ENCODE measurements around the gene ABR. TPM values are rescaled to one million over a fixed set of nuclear protein-coding genes. Genes with fewer than 3 reads are reported as not detected.

The ABR gene
- total RNA-seq, 2 donors from 2014 or later: 159 to 200 TPM

- peak overlapping the region; percentile 84 to 94 for H3K27ac ChIP-seq
- no peaks in the 10 kb centered on the region for H3K27me3 ChIP-seq (replicated peaks; ENCODE audit: insufficient read depth)
- DNase-seq (ENCODE audit: low spot score): no peak
- TF ChIP-seq CTCF (IDR thresholded peaks at IDR 0.05): no peak
- peaks cover 49 to 72% of the 10 kb centered on the region in 2 donors for H3K4me1 ChIP-seq (ENCODE audit: control insufficient read depth in 1 of 2, low read depth in 2 of 2)
- no peaks in the 10 kb centered on the region for H3K9me3 ChIP-seq
- peak; percentile 62 for ATAC-seq (ENCODE audit: insufficient number of reproducible peaks, low FRiP score, low read depth)
- H3K4me3 ChIP-seq: peak overlapping the region; percentile 34
- peaks cover 48% of the 10 kb centered on the region for H3K36me3 ChIP-seq
Measured at GRCh38 chr17:1008008-1008761, 171.6 kb downstream of the ABR start.

GRCh38 chr17:1007310-1008007 is 172.3 kb downstream of the ABR start:
- peaks cover 43% of the 10 kb centered on the region for H3K36me3 ChIP-seq

GRCh38 chr17:1006054-1006453 is 173.7 kb downstream of the ABR start:
- H3K9me3 ChIP-seq: no peaks in the 10 kb centered on the region
- ATAC-seq (ENCODE audit: insufficient number of reproducible peaks, low FRiP score, low read depth) (no peak), DNase-seq (ENCODE audit: low spot score) (no peak)
- no peaks in the 10 kb centered on the region for H3K27me3 ChIP-seq (replicated peaks; ENCODE audit: insufficient read depth)
- peaks cover 30% of the 10 kb centered on the region for H3K36me3 ChIP-seq
- no peak for TF ChIP-seq CTCF (IDR thresholded peaks at IDR 0.05)
- peak overlapping the region; percentile 75 to 81 for H3K27ac ChIP-seq
- H3K4me3 ChIP-seq: peak overlapping the region; percentile 39
- peaks cover 68 to 94% of the 10 kb centered on the region in 2 donors for H3K4me1 ChIP-seq (ENCODE audit: control insufficient read depth in 1 of 2, low read depth in 2 of 2)

More at GRCh38 chr17:1007310-1008007, 172.3 kb downstream of the ABR start:
- no peak for DNase-seq (ENCODE audit: low spot score)
- Histone ChIP-seq H3K27me3 (replicated peaks; ENCODE audit: insufficient read depth) (no peaks in the 10 kb centered on the region), H3K9me3 (no peaks in the 10 kb centered on the region), H3K27ac (peak overlapping the region; percentile 84 to 94), H3K4me3 (no peak overlapping the region), H3K4me1 (ENCODE audit: control insufficient read depth in 1 of 2, low read depth in 2 of 2) (peaks cover 56 to 80% of the 10 kb centered on the region in 2 donors)
- no peak for TF ChIP-seq CTCF (IDR thresholded peaks at IDR 0.05)
- ATAC-seq (ENCODE audit: insufficient number of reproducible peaks, low FRiP score, low read depth): no peak

GRCh38 chr17:1005361-1005946 is 174.3 kb downstream of the ABR start:
- no peak for DNase-seq (ENCODE audit: low spot score)
- TF ChIP-seq CTCF (IDR thresholded peaks at IDR 0.05): no peak
- Histone ChIP-seq H3K4me3 (peak overlapping the region; percentile 39), H3K27me3 (replicated peaks; ENCODE audit: insufficient read depth) (no peaks in the 10 kb centered on the region), H3K27ac (peak overlapping the region; percentile 75 to 81), H3K9me3 (no peaks in the 10 kb centered on the region), H3K4me1 (ENCODE audit: control insufficient read depth in 1 of 2, low read depth in 2 of 2) (peaks cover 74 to 99% of the 10 kb centered on the region in 2 donors), H3K36me3 (peaks cover 24% of the 10 kb centered on the region)
- no peak for ATAC-seq (ENCODE audit: insufficient number of reproducible peaks, low FRiP score, low read depth)

- no peak for DNase-seq (ENCODE audit: low spot score)
- Histone ChIP-seq H3K9me3 (no peaks in the 10 kb centered on the region), H3K36me3 (peaks cover 20% of the 10 kb centered on the region), H3K4me1 (ENCODE audit: control insufficient read depth in 1 of 2, low read depth in 2 of 2) (peaks cover 75 to 96% of the 10 kb centered on the region in 2 donors), H3K27me3 (replicated peaks; ENCODE audit: insufficient read depth) (no peaks in the 10 kb centered on the region), H3K27ac (peak overlapping the region in 1 of 2 donors; percentile 81), H3K4me3 (no peak overlapping the region)
- TF ChIP-seq CTCF (IDR thresholded peaks at IDR 0.05): no peak
- ATAC-seq (ENCODE audit: insufficient number of reproducible peaks, low FRiP score, low read depth): no peak
Measured at GRCh38 chr17:1004769-1005295, 174.9 kb downstream of the ABR start.
